C4-2B (cell line): ENCODE data around the gene HYAL2.

Experiments used
- ZFX ChIP-seq: fragments of 450-650 bp; IDR thresholded peaks from 2 replicates; pipeline ENCODE4 v1.6.1; 2017
- TF ChIP-seq, protein P1 (sequence below): fragments of 450-650 bp; conservative IDR thresholded peaks from 2 replicates; pipeline ENCODE4 v1.5.1; 2017; ENCODE audit warnings: mild to moderate bottlenecking

DNA sequence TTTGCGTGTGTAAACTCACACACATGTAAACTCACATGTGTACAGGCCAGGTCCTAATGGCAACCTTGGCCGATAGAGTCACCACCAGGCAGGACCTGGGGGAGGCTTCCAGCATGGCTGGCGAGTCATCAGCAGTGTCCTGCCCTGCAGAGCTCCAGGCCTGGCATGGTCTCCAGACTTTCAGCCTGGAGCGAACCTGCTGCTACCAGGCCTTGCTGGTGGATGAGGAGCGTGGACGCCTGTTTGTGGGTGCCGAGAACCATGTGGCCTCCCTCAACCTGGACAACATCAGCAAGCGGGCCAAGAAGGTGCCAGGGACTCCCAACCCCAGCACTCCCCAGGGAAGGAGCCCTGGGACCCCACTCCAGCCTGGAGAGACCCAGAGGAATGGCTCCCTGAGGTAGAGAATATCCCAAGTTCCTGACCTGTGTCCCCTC lies 52.5 kb downstream of the HYAL2 start:
- TF ChIP-seq, protein P1, sequence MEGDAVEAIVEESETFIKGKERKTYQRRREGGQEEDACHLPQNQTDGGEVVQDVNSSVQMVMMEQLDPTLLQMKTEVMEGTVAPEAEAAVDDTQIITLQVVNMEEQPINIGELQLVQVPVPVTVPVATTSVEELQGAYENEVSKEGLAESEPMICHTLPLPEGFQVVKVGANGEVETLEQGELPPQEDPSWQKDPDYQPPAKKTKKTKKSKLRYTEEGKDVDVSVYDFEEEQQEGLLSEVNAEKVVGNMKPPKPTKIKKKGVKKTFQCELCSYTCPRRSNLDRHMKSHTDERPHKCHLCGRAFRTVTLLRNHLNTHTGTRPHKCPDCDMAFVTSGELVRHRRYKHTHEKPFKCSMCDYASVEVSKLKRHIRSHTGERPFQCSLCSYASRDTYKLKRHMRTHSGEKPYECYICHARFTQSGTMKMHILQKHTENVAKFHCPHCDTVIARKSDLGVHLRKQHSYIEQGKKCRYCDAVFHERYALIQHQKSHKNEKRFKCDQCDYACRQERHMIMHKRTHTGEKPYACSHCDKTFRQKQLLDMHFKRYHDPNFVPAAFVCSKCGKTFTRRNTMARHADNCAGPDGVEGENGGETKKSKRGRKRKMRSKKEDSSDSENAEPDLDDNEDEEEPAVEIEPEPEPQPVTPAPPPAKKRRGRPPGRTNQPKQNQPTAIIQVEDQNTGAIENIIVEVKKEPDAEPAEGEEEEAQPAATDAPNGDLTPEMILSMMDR = no peak
- no peak for TF ChIP-seq ZFX
